D341Med (cell line): ENCODE data around the gene CAPRIN2.

Experiments
- DNase-seq: peaks from one replicate; pipeline ENCODE4 v3.0.0; 2012; ENCODE audit warnings: low spot score

Gene CAPRIN2

DNA sequence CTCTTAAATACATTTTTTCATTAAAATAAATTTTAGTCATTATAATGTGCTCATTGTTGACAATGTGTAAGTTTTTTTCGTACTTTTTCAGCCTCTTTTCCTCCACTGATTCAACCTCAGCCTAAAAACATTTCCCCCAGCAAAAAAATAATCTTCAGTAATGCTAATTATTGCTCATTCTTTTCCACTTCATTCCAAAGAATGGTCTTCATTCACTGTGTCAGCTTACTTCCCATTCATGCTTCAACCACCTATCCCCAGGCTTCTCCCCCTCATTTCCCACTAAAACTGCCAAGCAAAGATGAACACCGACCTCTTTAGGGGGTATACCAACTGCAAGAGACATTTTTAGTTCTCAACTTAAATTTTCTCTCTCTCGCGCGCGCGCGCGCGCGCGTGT, 56.4 kb downstream of the CAPRIN2 start:
- no peak for DNase-seq

GRCh38 chr12:30696943-30697342, 57.8 kb downstream of the CAPRIN2 start:
- no peak for DNase-seq

DNA sequence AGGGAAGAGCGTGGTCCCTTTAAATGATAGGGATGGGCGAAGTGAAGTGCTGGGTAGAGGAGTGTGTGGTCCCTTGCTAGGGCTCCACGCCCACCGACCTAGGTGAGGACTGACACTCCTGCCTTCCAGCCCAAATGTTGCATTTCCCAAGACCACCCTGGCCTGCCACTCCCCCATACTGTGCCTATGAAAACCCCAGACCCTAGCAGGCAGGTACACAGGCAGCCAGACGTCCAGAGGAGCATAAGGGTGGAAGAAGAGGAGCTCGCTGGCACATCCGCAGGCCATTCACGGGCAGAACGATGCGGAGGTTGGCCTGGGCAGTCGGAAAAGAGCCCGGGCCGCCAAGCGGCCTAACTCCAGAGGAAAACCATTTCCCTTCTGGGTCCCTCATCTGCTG, 58.3 kb downstream of the CAPRIN2 start:
- no peak for DNase-seq

GRCh38 chr12:30696103-30696408, 58.7 kb downstream of the CAPRIN2 start:
- no peak for DNase-seq

DNA sequence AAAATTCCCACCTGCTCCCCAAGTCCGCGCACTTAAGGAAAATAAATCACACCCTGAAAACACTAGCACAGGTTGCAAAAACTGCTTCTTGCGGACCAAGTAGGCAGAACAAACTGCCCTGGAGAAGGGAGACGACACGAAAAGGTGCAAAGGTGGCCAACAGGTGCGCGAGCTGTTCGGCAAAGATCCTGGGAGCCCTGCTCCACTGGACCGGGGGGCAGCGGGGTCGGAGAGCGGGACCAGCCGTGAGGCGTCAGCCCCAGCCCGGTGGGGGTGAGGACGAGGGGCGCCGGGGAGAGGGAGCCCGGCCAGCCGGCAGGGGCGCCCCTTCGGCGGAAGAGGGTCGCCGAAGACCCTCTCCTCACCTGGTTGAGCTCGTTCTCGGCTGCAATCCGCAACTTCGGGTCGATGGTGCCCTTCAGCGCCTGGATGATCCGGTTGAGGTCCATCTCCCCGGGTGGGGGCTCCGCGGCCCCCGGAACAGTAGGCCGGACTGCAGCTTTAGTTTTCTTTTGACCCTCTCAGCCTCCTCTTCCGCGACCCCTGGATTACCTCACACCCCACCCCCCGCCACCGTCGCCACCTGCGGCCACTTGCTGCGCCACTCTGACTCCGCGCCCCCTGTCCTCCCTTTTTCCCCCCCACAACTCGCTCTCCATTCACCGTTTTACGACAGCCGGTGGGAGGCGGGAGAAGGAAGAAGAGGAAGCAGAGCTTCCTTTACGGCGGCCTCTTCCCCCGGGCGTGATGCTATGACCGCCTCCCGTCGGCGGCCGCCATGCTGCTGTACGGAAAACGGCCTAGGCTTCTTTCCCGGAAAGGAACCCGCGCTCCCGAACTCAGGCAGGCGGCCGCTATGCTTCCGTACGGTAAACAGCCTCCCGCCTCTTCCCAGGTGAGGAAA, 59.3 kb downstream of the CAPRIN2 start, which contains the start of gene IPO8:
IPO8 (minus strand) TSS at position 671 of the 904 bp plus-strand sequence; CDS start at position 449, 222 bp downstream.
- DNase-seq, result peak; percentile 94

DNA sequence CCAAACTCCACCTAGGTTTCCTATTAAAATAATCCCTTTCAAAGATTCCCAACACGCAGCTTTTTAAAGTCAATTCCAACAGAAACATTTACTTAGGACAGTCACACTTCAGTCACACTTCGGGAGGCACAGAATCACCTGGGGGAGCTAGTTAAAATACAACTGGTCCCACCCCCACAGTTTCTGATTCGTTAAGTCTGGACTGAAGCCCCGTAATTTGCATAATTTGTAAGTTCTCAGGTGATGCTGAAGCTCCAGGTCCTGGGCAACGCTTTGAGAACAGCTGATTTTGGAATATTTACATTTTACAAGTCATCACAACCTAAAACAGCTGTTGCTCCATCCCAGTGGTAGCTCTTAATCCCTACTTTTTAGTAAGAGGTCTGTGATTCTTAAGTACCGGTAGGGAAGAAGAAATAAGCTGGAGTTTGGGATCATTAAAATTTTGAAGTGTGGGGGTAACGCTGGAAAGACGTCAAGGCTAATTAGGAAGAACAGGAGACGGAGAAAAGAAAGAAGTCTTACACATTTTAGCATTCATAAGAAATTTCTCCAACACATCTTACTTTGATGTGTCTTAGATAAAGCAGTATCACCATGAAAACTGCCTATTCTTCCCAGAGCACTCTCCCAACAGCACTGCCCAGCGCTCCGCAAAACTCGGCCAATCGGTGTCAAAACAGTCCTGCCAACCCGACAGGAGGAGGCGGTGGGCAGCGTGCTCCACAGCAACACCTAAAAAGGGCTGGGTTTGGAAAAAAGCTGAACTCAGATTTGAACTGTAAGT, 60.1 kb downstream of the CAPRIN2 start:
- DNase-seq, result peak; percentile 62

DNA sequence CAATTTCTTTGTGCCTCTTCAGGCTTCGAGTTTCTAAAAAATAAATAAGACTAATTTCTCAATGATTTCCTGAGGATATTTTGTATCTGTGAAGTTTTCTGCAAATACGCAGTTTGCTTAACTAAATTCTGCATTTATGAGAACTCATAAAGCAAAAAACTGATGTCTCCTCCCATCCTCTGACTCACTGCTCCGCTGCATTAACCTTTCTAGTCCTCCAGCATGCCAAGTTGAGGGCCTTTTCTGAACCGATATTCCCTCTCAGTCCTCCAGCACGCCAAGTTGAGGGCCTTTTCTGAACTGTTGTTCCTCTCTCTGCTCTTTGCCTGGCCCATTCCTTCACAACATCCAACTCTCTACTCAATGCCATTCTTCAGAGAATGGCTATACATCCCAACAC, 62.3 kb downstream of the CAPRIN2 start:
- no peak for DNase-seq

DNA sequence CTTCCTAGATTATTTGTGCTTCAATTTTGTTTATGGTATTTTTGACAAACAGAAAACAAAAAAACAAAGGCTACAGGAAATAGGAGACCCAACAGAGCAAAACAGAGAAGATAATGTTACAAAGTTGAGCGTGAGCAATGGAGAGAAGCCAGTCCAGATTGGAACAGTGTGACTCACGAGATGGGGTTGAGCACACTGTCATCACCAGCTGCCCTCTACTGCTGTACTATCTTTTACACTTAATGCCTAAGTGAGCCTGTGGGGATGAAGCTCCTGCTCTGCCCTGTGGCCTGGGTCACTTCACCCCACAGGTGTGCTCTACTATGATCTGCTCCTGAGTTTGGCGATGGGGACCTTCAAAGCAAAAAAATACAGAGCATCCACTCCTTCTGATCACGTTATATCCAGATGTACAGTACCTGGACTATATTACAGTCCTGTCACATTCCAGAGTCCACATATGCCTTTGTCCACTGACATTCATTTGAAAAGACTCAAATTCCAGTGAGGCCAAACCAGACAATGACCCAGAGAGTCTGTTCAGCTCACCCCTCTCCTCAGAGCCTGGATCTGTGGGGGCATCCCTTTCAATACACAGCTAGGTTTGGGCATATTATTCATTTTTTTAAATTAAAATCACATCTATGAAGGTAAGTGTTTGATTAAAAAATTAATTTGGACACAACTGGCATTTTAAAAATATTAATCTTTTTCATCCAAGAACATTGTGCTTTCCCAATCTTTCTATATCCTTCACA, 63.5 kb downstream of the CAPRIN2 start:
- DNase-seq, result no peak

DNA sequence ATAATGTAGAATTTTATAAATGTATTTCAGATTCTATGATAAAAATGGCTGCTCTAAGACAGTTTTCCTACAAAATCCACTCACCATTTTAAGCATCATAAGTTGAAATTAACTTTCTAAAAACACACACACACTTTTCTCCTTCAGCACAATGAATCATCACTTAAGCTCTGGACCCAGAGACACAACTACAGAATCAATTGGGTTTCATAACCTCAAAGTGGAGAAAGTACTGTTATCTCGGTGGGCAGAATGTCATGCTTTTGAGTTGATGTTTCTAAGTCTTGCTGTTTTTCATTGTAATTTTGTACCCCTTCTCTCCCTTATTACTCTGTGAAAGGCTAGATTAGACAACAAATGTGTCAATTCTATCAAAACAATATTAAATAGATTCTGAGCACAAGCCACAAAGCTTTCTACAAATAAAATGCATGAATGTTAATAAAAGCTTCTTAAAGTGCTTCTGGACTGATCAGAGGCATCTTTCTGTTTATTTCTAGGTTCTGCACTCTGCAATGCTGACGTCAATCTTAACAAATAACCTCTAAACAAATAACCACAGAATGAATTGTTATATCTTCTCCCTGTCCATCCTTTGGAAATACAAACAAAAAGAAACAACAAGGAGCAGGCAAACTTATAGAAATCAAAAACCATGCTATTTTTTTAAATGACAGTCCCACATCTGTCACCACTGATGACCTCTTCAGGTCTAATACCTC, 67.3 kb downstream of the CAPRIN2 start:
- no peak for DNase-seq

DNA sequence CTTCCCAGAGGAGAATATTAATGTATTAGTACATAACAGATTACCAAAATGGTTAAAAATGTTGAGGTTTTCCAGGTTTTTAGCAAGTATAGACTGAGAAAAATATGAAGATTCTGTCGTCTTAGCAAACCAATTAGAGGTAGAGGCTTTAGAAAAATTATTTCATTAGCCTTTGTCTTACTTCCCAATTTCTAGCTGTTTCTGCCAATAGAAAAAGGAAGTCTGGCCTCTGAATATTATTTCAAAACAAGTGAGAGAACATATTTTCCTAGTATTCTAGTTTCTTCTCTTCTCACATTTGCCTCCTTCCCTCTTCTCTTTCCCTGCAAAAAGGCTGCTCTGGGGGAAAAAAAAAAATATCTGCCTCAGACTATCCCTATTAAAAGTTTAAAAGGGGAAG, 75.5 kb downstream of the CAPRIN2 start:
- DNase-seq, result no peak

GRCh38 chr12:30678221-30678620, 76.5 kb downstream of the CAPRIN2 start:
- no peak for DNase-seq

GRCh38 chr12:30661210-30661609, 93.5 kb downstream of the CAPRIN2 start:
- DNase-seq, result no peak
